HepG2 (cell line): ENCODE data around the gene RESP18. TPM values are rescaled to one million over a fixed set of nuclear protein-coding genes. Genes with fewer than 3 reads are reported as not detected.

Source experiments
- ATF5 ChIP-seq: sonication (generic); formaldehyde crosslinking; IDR thresholded peaks from 2 replicates; pipeline ENCODE4 v1.4.0; 2020; ENCODE audit warnings: mild to moderate bottlenecking, low read depth, missing genetic modification reagents
- DZIP1 ChIP-seq: sonication (generic); formaldehyde crosslinking; IDR thresholded peaks from 2 replicates; pipeline ENCODE4 v1.5.0; 2020; ENCODE audit warnings: mild to moderate bottlenecking, missing genetic modification reagents
- GPN1 ChIP-seq: sonication (generic); formaldehyde crosslinking; IDR thresholded peaks from 2 replicates; pipeline ENCODE4 v1.5.1; 2020; ENCODE audit warnings: missing genetic modification reagents, borderline replicate concordance
- HDAC6 ChIP-seq: fragments of 200-600 bp; sonication (generic); IDR thresholded peaks from 2 replicates; pipeline ENCODE4 v1.7.0; 2017; ENCODE audit warnings: mild to moderate bottlenecking, antibody characterized with exemption, low read length, low read depth
- KLF12 ChIP-seq: sonication (generic); formaldehyde crosslinking; IDR thresholded peaks from 2 replicates; pipeline ENCODE4 v1.4.0; 2020; ENCODE audit warnings: missing genetic modification reagents, borderline replicate concordance
- MBD4 ChIP-seq: IDR thresholded peaks from 2 replicates; pipeline ENCODE4 v1.6.1; 2012; ENCODE audit warnings: low read length, inconsistent platforms, borderline replicate concordance
- SKI ChIP-seq: fragments of 450-650 bp; IDR thresholded peaks from one replicate; pipeline ENCODE4 v1.6.1; 2018; ENCODE audit warnings: mild to moderate bottlenecking; ENCODE audit not compliant: partially characterized antibody
- SYNCRIP ChIP-seq: fragments of 200-400 bp; formaldehyde crosslinking; IDR thresholded peaks from 2 replicates; pipeline ENCODE4 v1.6.1; 2018; ENCODE audit warnings: mild to moderate bottlenecking, low read depth, low read length; ENCODE audit not compliant: insufficient read depth
- ZBTB2 ChIP-seq: sonication (generic); formaldehyde crosslinking; IDR thresholded peaks from 2 replicates; pipeline ENCODE4 v1.8.0; 2022; ENCODE audit warnings: low read depth, missing genetic modification reagents
- ZBTB33 ChIP-seq: sonication (generic); formaldehyde crosslinking; IDR thresholded peaks from 2 replicates; pipeline ENCODE4 v1.4.0; 2020; ENCODE audit warnings: missing genetic modification reagents
- ZFP91 ChIP-seq: sonication (generic); formaldehyde crosslinking; IDR thresholded peaks from 2 replicates; pipeline ENCODE4 v1.9.0; 2022; ENCODE audit warnings: missing genetic modification reagents, mild to moderate bottlenecking, borderline replicate concordance
- ZNF138 ChIP-seq: sonication (generic); formaldehyde crosslinking; IDR thresholded peaks from 2 replicates; pipeline ENCODE4 v1.5.0; 2020; ENCODE audit warnings: mild to moderate bottlenecking, low read depth, missing genetic modification reagents
- ZNF292 ChIP-seq: sonication (generic); formaldehyde crosslinking; IDR thresholded peaks from 2 replicates; pipeline ENCODE4 v1.8.1; 2022; ENCODE audit warnings: mild to moderate bottlenecking, low read depth, missing genetic modification reagents, borderline replicate concordance
- ZNF354B ChIP-seq: sonication (generic); formaldehyde crosslinking; IDR thresholded peaks from 2 replicates; pipeline ENCODE4 v1.8.0; 2022; ENCODE audit warnings: mild to moderate bottlenecking, missing genetic modification reagents
- ZSCAN25 ChIP-seq: sonication (generic); formaldehyde crosslinking; IDR thresholded peaks from 2 replicates; pipeline ENCODE4 v1.8.0; 2022; ENCODE audit warnings: mild to moderate bottlenecking, missing genetic modification reagents
- polyA plus RNA-seq, 8 experiments: library from polyadenylated mRNA; depleted of rRNA in 3 of 8; stranded (reverse) in 7 of 8; unstranded in 1 of 8; fragments of >200 nt; fragmentation: Illumina TruSeq in 4 of 8; extraction: Trizol in 4 of 8; gene quantifications; 2 replicates each; pipeline versions ENCODE4 v1.2.1 to v1.2.3, GENCODE V29; 2011 to 2016; ENCODE audit warnings: low read depth in 4 of 8, missing spikeins in 1 of 8, mixed read lengths in 1 of 8; ENCODE audit not compliant: insufficient read depth in 1 of 8
- total RNA-seq, 5 experiments: library from RNA; depleted of rRNA; stranded (reverse); fragments of >200 nt; fragmentation: Illumina TruSeq; extraction: Trizol; gene quantifications; 2 replicates each; pipeline ENCODE4 v1.2.3, GENCODE V29; 2016; ENCODE audit warnings: low read depth in 1 of 5

The RESP18 gene
- total and polyA plus RNA-seq, 2 of the 13 experiments (the other 11 are each of a cell fraction or from before 2014, with no cell fraction given), result not detected

GRCh38 chr2:219294356-219295351, 37.9 kb downstream of the RESP18 start (continued):
- TF ChIP-seq GPN1 (CRISPR knock-in tag) (no peak), ZNF354B (no peak), MBD4 (no peak), SYNCRIP (no peak), ZFP91 (CRISPR knock-in tag) (peak; percentile 95), ZSCAN25 (CRISPR knock-in tag) (peak; percentile 85), DZIP1 (CRISPR knock-in tag) (no peak), KLF12 (CRISPR knock-in tag) (peak; percentile 74; the same call in 1 of the 2 replicates), ZNF292 (CRISPR knock-in tag) (peak; percentile 56; the same call in 1 of the 2 replicates), ATF5 (no peak), SKI (peak; percentile 19), ZBTB2 (no peak), ZNF138 (CRISPR knock-in tag) (peak; percentile 84; the same call in 1 of the 2 replicates), ZBTB33 (CRISPR knock-in tag) (peak; percentile 84), HDAC6 (no peak)
